GM19043 (cell line): ENCODE data around the gene POU5F1.

Source experiments
- ATAC-seq: cut with Tn5 transposase; IDR thresholded peaks from one replicate; pipeline ENCODE4 v1.9.1; 2021; ENCODE audit warnings: low read depth; ENCODE audit not compliant: unreplicated experiment

POU5F1 gene

DNA sequence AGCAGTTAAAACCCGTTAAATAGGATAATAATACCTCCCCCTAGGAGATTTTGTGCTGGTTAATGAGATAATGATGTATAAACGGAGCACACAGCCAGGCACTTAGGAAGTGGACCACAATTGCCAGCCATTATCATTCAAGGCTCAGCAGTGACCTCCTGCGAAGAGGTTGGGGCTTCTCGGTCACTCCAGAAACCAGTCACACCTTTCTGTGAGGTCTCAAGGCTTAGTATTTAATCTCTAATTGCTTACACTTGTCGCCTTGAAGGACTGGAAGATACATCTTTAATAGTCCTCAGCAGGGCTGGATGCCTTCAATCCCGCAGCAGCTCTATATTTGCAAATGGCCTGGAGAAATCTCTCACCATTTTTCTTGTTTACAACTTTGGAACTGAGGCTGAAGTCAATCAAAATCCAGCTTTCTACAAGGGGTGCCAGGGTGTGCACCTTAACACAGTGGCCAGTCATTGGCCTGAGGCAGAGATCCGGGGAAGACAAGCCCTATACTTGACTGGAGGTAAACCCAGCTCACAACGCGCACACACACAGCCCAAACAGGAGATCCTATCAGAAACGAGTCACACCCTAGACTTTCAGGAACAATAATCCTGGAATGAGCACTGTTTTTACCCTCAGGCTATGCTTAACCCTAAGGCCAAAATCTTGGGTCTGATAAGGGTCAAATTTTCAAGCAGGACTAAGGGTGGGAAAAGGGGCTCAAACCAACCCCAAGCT, 1.2 kb downstream of the POU5F1 start:
- no peak for ATAC-seq

DNA sequence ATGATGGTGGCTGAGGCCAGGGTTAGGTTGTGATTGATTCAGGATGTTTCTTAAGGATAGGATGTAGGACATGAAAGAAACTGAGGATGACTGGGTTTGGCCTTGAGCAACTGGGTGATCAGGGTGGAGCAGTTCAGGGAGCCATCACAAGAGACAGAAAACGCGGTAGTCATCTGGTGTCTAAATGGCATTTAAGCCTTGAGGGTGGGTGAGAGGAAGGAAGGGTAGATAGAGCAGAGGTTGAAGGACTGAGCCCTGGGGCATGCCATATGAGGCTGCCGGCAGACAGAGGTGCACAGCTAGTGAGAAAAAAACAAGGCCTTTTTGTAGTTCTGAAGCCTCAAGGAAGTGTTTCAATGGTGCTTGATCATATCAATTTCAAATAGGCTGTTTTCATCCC, 1.9 kb downstream of the POU5F1 start:
- no peak for ATAC-seq

DNA sequence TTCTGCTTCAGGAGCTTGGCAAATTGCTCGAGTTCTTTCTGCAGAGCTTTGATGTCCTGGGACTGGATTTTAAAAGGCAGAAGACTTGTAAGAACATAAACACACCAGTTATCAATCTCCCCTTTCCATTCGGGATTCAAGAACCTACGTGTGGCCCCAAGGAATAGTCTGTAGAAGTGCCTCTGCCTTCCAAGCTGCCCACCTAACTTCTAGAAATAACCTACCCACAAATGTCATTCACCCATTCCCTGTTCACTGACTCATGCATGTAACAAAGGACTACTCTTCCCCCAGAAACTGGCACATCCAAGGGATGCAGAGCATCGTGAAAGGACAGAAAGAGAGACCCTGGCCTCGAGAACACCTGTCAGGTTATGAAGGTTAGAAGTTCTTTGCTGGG, 4.5 kb downstream of the POU5F1 start:
- ATAC-seq: no peak

DNA sequence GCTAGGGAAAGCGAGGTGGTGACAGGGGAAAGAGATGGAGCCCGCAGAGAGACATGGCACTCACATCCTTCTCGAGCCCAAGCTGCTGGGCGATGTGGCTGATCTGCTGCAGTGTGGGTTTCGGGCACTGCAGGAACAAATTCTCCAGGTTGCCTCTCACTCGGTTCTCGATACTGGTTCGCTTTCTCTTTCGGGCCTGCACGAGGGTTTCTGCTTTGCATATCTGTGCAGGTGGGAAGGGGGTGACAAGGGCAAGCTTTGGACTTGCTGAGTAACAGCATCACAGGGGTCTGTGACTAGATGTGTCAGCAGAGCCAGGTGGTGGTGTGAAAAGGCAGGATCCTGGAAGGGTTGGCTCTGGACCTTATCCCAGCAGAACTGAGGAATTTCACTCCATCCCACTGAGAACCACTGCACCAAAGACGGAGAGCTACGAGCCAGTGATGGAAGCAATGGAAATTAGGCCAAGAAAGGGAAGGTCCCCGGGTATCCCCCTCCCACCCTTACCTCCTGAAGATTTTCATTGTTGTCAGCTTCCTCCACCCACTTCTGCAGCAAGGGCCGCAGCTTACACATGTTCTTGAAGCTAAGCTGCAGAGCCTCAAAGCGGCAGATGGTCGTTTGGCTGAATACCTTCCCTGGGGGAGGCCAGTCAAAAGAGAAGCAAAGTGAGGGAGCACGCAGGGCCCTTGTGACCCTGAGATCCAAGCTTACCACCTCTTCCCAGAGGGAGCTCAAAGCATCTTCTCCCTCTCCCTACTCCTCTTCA, 5.2 kb downstream of the POU5F1 start:
- peak; percentile 76 for ATAC-seq

DNA sequence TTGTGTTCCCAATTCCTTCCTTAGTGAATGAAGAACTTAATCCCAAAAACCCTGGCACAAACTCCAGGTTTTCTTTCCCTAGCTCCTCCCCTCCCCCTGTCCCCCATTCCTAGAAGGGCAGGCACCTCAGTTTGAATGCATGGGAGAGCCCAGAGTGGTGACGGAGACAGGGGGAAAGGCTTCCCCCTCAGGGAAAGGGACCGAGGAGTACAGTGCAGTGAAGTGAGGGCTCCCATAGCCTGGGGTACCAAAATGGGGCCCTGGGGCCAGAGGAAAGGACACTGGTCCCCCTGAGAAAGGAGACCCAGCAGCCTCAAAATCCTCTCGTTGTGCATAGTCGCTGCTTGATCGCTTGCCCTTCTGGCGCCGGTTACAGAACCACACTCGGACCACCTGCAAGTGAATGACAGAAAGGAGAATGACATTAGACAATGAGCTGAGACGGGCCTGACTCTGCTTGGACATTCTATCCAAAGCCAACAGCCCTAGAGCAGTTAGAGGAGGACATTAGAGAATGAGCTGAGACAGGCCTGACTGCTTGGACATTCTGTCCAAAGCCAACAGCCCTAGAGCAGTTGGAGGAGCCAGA, 5.9 kb downstream of the POU5F1 start:
- ATAC-seq: peak; percentile 13

DNA sequence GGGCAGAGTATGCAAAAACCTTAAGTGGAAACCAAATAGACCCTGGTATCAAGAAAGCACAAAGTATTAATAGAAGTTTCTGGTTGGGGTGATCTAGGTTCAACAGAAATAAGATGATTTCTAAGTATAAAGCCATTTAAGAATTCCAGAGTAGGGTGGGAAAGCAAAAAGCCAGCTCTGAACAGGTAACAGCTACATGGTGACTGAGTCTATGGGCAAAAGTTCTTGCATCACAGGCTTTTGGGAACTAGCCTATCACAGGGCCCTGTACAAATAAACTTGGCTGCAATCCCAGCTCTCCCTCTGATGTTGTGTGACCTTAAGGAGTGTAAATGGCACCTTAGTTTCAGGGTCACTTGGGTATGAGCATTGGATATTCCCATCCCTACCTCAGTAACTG, 6.6 kb downstream of the POU5F1 start:
- no peak for ATAC-seq

DNA sequence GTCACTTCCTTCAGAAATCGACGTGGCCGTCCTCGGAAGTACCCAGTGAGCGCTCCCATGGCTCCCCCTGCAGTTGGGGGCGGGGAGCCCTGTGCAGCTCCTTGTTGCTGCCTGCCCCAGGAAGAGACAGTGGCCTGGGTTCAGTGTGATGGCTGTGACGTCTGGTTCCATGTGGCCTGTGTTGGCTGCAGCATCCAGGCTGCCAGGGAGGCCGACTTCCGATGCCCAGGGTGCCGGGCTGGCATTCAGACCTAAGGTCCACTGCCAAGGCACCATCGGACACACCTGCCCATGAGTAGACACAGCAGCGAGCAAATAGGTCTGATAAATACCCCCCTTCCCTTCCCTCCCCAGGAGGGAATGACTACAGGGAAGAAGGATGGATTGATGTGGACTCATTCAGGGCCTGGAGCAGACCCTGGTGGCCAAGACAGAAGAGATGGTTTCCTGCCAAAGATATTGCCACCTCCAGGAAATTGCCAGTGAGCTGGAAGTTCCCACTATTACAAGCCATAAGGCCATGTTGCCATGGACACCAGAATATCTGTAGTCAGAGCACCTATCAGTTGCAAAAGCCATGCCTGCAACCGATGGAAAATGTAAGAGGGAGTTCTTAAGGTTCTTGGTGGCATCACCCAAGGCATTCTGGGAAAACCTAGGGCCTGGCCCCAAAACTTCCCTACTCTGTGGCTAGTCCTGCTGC, 7.9 kb downstream of the POU5F1 start:
- no peak for ATAC-seq

DNA sequence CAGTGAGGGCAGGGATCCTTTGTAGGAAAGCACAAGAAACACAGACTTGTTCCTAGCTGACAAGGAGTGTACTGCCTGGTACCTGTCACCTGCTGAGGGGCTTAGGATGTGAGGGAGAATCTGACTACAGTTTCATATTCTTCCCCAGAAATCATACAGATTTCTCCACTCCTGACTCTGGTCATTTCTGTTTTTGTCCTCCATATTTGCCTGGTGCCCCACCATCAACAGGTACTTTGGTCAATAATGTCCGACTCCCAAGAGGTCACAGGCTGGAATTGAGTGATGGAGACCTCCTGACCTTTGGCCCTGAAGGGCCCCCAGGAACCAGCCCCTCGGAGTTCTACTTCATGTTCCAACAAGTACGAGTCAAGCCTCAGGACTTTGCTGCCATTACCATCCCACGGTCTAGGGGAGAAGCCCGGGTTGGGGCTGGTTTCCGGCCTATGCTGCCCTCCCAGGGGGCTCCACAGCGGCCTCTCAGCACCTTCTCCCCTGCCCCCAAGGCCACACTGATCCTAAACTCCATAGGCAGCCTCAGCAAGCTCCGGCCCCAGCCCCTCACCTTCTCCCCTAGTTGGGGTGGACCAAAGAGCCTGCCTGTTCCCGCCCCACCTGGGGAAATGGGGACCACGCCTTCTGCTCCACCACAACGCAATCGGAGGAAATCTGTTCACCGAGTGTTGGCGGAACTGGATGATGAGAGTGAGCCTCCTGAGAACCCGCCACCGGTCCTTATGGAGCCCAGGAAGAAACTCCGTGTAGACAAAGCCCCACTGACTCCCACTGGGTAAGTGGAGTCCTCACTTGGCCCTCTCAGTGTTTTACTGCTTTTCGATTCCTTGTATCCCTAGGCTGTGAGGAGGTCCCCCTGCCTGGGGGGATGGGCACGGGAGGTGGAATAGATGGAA, 9.0 kb downstream of the POU5F1 start:
- no peak for ATAC-seq

DNA sequence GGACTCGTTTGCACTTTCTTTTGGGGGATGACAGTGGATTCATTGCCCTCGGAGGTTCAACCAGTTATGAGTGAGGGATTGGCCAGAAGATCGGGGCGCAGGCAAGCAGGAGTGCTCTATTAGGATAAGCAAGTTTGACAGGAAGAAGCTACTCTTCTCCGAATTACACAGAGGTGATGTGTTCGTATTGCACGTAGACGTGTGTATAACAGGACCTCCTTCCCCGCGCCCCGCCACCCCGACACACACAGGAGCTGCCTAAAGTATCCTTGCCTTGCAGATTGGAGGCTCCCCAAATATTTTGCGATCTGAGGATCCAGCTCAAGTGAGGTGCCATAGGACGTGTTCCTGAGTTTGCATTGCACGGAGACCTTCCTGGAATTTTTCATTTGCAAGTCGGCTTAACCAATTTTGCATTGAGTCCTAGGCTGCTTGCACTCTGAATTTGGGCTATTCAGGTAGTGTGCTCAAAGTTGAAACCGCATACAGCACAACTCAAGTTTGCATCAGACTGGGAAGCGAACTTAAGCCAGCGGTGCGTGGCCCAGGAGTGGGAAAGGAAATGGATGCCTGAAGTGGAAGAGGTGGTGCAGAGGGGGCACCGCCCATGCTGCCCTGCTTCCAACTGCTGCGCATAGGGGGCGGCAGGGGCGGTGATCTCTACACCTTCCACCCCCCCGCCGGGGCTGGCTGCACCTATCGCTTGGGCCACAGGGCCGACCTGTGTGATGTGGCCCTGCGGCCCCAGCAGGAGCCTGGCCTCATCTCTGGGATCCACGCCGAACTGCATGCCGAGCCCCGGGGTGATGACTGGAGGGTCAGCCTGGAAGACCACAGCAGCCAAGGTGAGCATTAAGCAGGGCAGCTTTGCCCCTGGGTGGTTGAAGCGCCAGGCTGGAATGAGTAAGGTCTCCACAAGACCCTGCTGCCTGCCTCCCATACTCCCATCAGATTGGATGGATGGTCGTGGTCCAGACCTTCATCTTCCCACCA, 11.3 kb downstream of the POU5F1 start:
- ATAC-seq: no peak

DNA sequence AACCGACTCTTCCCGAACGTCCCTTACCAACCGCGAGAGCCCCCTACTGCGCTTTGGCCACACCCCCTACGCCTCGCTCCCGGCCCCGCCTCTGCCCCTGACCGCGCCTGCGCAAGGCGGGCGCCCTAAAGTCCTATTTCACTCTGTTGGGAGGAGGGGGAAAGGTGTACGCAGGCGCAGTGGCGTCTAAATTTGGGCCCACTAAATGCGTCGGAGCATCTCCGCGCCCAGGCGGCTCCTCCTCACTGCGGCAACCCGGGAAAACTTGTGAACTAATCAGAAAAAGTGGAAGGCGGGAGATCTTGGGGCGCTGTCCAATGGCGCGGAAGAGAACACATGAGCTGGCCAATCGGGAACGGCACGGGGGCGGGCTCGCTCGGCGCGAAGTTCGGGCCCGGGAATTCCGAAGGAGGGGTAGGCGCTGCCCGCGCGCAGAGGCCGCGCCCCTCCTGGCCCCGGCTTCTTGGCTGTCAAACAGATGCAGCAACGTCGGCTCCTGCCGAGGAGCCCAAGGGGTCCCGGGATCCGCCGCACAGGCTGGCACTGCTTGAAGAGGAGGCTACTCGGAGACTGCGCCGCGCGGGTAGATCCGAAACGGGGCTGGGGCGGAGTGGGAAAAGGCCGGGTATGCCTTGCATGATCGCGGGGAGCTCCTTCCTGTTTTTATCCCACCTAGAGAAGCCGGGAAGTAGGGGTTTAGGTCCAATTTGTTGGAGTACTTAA, 12.2 kb downstream of the POU5F1 start, which contains the start of gene TCF19:
Gene TCF19, plus strand, starts transcription at position 450 of the 723 bp plus-strand sequence. CDS start 881 bp downstream, outside the sequence.
- ATAC-seq: peak; percentile 88

DNA sequence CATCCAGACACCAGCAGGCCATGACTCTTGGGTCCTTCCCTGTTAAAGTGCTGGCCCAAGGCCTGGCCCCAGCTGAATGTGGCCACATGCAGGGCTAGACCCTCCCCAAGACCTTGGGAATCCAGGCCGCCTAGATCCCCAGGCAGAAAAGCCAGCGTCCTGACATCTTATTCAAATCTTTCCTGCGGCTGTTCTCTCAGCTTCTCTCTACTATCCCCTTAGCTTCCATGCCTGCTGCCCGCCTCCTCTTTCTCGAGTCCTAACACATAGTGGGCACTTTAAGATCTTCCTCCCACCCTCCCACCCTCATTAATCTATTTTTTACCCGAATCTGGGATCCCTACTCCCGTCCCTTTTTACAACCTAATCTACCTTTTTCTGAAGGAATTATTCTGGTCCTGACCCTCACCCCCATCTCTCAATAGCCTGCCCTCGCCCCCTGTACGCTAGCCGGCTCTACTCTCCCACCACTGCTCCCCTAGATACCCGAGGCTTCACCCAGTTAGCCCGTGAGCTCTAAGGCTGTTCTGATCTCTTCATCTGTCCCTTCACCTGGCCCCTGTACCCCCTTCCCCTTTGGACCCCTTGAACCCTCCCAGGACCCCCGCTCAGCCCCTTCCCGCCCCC, 12.9 kb downstream of the POU5F1 start, which contains the start of gene CCHCR1:
Gene CCHCR1, minus strand, starts transcription at position 290 of the 627 bp plus-strand sequence. Its CDS starts 202 bp downstream, at position 88.
- ATAC-seq: no peak

DNA sequence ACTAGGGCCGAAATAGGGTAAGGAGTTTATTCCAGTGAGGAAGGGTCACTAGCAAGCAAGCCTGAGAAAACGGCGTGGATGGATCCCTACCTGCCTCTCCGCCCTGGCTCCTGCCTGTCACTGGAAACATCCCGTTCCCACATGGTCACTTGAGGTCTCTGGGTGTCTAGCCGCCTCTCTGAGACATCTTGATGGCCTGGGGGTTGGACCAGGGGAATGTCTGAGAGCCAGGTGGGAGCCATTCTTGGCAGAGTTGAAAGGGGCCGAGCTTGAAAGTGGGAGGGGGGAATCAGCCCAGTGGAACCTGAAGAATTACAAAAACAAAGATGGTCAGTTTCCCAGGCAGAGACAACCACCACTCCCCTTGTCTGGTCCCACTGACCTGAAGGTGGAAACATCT, 13.8 kb downstream of the POU5F1 start:
- no peak for ATAC-seq

DNA sequence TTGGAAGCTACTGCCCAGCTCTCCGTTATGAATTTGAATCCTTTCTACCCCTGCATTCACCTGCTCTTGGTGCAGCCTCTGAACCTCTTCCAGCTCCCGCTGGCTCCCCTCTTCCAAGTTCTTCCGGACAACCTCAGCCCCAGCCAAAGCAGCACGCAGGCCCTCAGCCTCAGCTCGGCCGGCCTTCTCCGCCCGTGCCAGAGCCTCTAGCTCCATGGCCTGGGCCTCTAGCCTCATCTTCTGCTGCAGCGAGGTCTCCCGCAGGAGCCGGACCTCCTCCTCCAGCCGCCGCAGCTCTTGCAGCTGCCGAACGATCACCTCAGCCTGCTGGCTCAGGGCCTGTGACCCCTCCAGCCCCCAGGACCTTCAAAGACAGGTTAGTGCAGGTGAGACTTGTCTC, 16.0 kb downstream of the POU5F1 start:
- no peak for ATAC-seq

DNA sequence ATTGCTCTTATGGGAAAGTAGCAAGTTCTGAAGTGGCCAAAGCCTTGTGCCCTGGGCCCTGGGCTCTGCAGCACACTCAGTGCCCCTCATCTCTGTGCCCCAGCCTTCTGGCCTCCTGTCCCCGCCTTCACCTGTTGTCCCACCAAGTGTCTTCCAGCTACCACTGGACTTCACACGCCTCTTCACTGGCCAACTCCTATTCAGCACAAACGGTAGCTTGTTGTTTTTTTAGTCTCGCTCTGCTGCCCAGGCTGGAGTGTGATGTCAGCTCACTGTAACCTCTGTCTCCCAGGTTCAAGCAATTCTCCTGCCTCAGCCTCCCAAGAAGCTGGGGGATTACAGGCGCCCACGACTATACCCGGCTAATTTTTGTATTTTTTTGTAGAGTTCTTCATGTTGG, 17.7 kb downstream of the POU5F1 start:
- ATAC-seq: no peak

DNA sequence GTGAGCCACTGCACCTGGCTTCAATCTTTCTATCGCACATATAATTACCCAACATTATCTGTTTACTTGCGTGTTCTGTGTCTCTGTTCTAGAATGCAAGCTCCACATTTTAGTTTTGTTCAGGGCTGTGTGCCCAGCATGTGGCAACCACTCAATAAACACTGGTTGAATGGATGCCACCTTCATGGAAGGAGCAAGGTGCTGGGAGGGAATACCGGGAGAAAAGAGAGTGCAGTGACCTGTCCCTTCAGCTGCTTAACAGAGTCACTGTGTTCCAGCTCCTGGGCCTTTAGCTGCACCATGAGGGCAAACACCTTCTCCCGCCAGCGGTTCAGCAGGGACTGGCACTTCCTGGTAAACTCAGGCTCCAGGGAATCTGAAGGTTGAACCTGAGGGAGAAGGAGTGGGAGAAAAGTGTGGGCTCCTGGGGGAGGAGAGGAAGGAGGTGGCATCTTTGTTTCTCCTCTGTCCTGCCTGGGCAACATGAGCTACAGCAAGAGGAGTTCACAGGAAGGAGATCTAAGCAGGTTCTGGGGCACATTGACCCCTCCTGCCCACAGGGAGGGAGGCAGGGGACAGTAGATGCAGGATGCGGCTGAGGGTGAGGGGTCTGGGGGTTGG, 20.5 kb downstream of the POU5F1 start:
- no peak for ATAC-seq

DNA sequence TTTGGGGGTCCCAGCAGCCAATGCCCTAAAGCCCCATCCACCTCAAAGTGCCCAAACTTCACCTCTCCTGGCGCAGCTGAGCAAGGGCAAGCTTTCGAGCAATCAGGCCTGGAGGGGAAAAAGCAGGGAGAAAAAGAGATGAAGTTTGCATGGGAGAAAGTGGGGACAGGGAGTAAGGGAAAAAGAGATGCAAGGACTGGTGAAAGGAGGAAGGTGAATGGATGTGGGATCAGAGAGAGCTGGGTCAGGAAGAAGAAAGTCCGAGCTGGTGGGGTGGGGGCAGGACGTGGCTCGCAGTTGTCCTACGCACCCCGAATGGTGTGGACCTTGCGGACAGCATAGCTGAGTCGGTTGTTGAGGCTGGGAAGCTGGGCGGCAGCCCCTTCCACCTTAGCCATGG, 25.1 kb downstream of the POU5F1 start:
- ATAC-seq: no peak

DNA sequence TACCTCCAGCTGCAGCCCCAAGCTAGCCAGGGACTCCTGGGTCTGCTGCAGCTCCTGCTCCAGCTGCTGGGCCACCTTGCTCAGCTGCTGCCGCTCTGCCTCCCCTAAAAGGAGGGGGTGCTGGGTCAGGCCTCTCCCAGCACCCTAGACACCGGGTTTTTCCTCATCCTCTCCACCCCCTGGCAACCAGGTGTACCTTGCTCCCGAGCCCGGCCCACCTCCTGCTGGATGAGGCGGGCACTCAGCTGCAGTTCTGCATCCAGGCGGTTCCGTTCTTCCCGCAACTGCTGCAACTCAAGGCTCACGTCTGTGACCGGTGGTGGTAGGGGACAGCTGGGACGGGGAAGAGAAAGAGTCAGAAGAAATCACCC, 25.5 kb downstream of the POU5F1 start:
- no peak for ATAC-seq
